GM06990 (cell line): ENCODE measurements around the gene SP6.

Experiments used
- DNase-seq: peaks from one replicate; pipeline ENCODE4 v3.0.0-alpha.2; 2011; ENCODE audit not compliant: insufficient read length; ENCODE audit errors: extremely low read depth
- H3K27me3 ChIP-seq: replicated peaks from 2 replicates; pipeline ENCODE4 v1.6.0; 2011; ENCODE audit warnings: low read length; ENCODE audit not compliant: control insufficient read depth, insufficient read depth
- H3K36me3 ChIP-seq: 2 replicates; pipeline ENCODE4 v1.5.1; 2011; ENCODE audit warnings: low read length; ENCODE audit not compliant: control insufficient read depth, insufficient read depth
- H3K4me3 ChIP-seq: replicated peaks from 2 replicates; pipeline ENCODE4 v1.5.1; 2011; ENCODE audit warnings: low read depth, mild to moderate bottlenecking, control low read depth, low read length
- CTCF ChIP-seq: IDR thresholded peaks from 2 replicates; pipeline ENCODE4 v1.5.1; 2011; ENCODE audit warnings: low read length, control low read depth, mild to moderate bottlenecking, inconsistent platforms; ENCODE audit not compliant: insufficient read depth, poor library complexity, severe bottlenecking

The SP6 gene

GRCh38 chr17:47803751-47804150 is 47.2 kb downstream of the SP6 start:
- Histone ChIP-seq H3K4me3 (no peak overlapping the region), H3K27me3 (no peaks in the 10 kb centered on the region), H3K36me3 (peaks cover 5% of the 10 kb centered on the region)
- TF ChIP-seq CTCF, result no peak
- no peak for DNase-seq

GRCh38 chr17:47803201-47803600 is 47.8 kb downstream of the SP6 start:
- TF ChIP-seq CTCF, result no peak
- DNase-seq, result no peak

GRCh38 chr17:47802341-47803022 is 48.5 kb downstream of the SP6 start:
- Histone ChIP-seq H3K27me3 (no peaks in the 10 kb centered on the region), H3K4me3 (no peak overlapping the region), H3K36me3 (no peaks in the 10 kb centered on the region; the same call in 1 of the 2 replicates)
- peak; percentile 80 for TF ChIP-seq CTCF
- no peak for DNase-seq

More at GRCh38 chr17:47803201-47803600, 47.8 kb downstream of the SP6 start:
- Histone ChIP-seq H3K36me3 (peaks cover 2% of the 10 kb centered on the region), H3K4me3 (no peak overlapping the region), H3K27me3 (no peaks in the 10 kb centered on the region)

- Histone ChIP-seq H3K4me3 (no peak overlapping the region), H3K27me3 (no peaks in the 10 kb centered on the region), H3K36me3 (no peaks in the 10 kb centered on the region)
- no peak for DNase-seq
- TF ChIP-seq CTCF, result no peak
These were observed 49.1 kb downstream of the SP6 start for GRCh38 chr17:47801906-47802305.

- no peak for DNase-seq
- no peaks in the 10 kb centered on the region for H3K27me3 ChIP-seq
- no peaks in the 10 kb centered on the region for H3K36me3 ChIP-seq
- no peak overlapping the region for H3K4me3 ChIP-seq
- TF ChIP-seq CTCF, result no peak
These were observed 49.7 kb downstream of the SP6 start for GRCh38 chr17:47801176-47801765.

- no peaks in the 10 kb centered on the region for H3K27me3 ChIP-seq
- no peak for DNase-seq
- H3K4me3 ChIP-seq, result no peak overlapping the region
- H3K36me3 ChIP-seq, result no peaks in the 10 kb centered on the region
- no peak for TF ChIP-seq CTCF
These were observed 50.3 kb downstream of the SP6 start for GRCh38 chr17:47800686-47801085.
